ENCODE results near the gene ATP2A3.

GRCh38 chr17:3972281-3972731 is 8.1 kb upstream of the ATP2A3 start:
- TF ChIP-seq POLR2A (IDR thresholded peaks at IDR 0.05) (no peak), CTCF (IDR thresholded peaks at IDR 0.05) (no peak)
